Large intestine (tissue), 3 donors: ENCODE data around the gene PIGT. TPM values are rescaled to one million over a fixed set of nuclear protein-coding genes. Genes with fewer than 3 reads are reported as not detected.

Experiments
- DNase-seq, 2 donors: peaks; one replicate each; pipeline versions ENCODE4 v3.0.0 to v3.0.0-alpha.2; 2013
- H3K27ac ChIP-seq: one replicate; pipeline ENCODE4 v1.5.1; 2013; ENCODE audit warnings: low read length
- H3K27me3 ChIP-seq: 2 replicates; pipeline ENCODE4 v1.6.1; 2013; ENCODE audit warnings: low read length; ENCODE audit not compliant: control insufficient read depth, insufficient read depth
- H3K36me3 ChIP-seq: 2 replicates; pipeline ENCODE4 v1.6.1; 2013; ENCODE audit warnings: low read length; ENCODE audit not compliant: control insufficient read depth, insufficient read depth
- H3K4me1 ChIP-seq: one replicate; pipeline ENCODE4 v1.6.1; 2013; ENCODE audit warnings: low read length; ENCODE audit not compliant: control insufficient read depth, insufficient read depth
- H3K4me3 ChIP-seq: one replicate; pipeline ENCODE4 v1.5.1; 2013; ENCODE audit warnings: low read length
- H3K9me3 ChIP-seq: one replicate; pipeline ENCODE4 v1.6.1; 2013; ENCODE audit warnings: mild to moderate bottlenecking, low read depth, low read length, moderate library complexity; ENCODE audit not compliant: control insufficient read depth
- WGBS: methylation state at CpG from one replicate; pipeline ENCODE4 v1.1.5; 2013; ENCODE audit warnings: low lambda C conversion rate; ENCODE audit not compliant: insufficient coverage; 5-methylcytosine and 5-hydroxymethylcytosine counted together
- polyA plus RNA-seq: library from polyadenylated mRNA; unstranded; fragments of 120-200 nt; gene quantifications from one replicate; pipeline ENCODE4 v1.2.1, GENCODE V29; 2013

PIGT gene
- polyA plus RNA-seq, 1 donor: 91.6 TPM

- H3K4me1 ChIP-seq: peaks cover 8% of the 10 kb centered on the region
- H3K27ac ChIP-seq: no peak overlapping the region
- no peak overlapping the region for H3K4me3 ChIP-seq
- no peaks in the 10 kb centered on the region for H3K9me3 ChIP-seq
- DNase-seq: peak; percentile 39 to 53
- no CpG with 5 or more reads among the region's 1 CpG for WGBS
- no peaks in the 10 kb centered on the region for H3K36me3 ChIP-seq
- no peaks in the 10 kb centered on the region for H3K27me3 ChIP-seq
These were observed 25.8 kb downstream of the PIGT start for GRCh38 chr20:45441746-45442145.

- Histone ChIP-seq H3K9me3 (no peaks in the 10 kb centered on the region), H3K4me3 (no peak overlapping the region), H3K27ac (no peak overlapping the region), H3K4me1 (peaks cover 8% of the 10 kb centered on the region), H3K36me3 (no peaks in the 10 kb centered on the region), H3K27me3 (no peaks in the 10 kb centered on the region)
- no peak for DNase-seq
These were observed 28.1 kb downstream of the PIGT start for GRCh38 chr20:45444050-45444449.

- H3K27ac ChIP-seq: no peak overlapping the region
- no peaks in the 10 kb centered on the region for H3K9me3 ChIP-seq
- no peak for DNase-seq
- H3K4me1 ChIP-seq: peaks cover 11% of the 10 kb centered on the region
- H3K27me3 ChIP-seq: no peaks in the 10 kb centered on the region
- no peaks in the 10 kb centered on the region for H3K36me3 ChIP-seq
- WGBS: no CpG with 5 or more reads among the region's 7 CpGs
- no peak overlapping the region for H3K4me3 ChIP-seq
These were observed 30.0 kb downstream of the PIGT start for GRCh38 chr20:45445805-45446562.

GRCh38 chr20:45448270-45448669 is 32.3 kb downstream of the PIGT start:
- Histone ChIP-seq H3K27me3 (no peaks in the 10 kb centered on the region), H3K36me3 (no peaks in the 10 kb centered on the region), H3K4me1 (peaks cover 4% of the 10 kb centered on the region), H3K4me3 (no peak overlapping the region), H3K27ac (no peak overlapping the region), H3K9me3 (no peaks in the 10 kb centered on the region)
- no CpG with 5 or more reads among the region's 6 CpGs for WGBS
- no peak for DNase-seq

GRCh38 chr20:45449528-45449927 is 33.6 kb downstream of the PIGT start:
- Histone ChIP-seq H3K9me3 (no peaks in the 10 kb centered on the region), H3K27ac (no peak overlapping the region), H3K36me3 (no peaks in the 10 kb centered on the region), H3K4me3 (no peak overlapping the region), H3K27me3 (no peaks in the 10 kb centered on the region), H3K4me1 (peaks cover 4% of the 10 kb centered on the region)
- DNase-seq: no peak
- no CpG with 5 or more reads among the region's 3 CpGs for WGBS

GRCh38 chr20:45450097-45450818 is 34.3 kb downstream of the PIGT start:
- Histone ChIP-seq H3K27me3 (no peaks in the 10 kb centered on the region), H3K4me1 (peaks cover 4% of the 10 kb centered on the region), H3K27ac (no peak overlapping the region), H3K9me3 (no peaks in the 10 kb centered on the region), H3K4me3 (no peak overlapping the region), H3K36me3 (no peaks in the 10 kb centered on the region)
- WGBS: no CpG with 5 or more reads among the region's 5 CpGs
- DNase-seq: peak; percentile 64 to 79

GRCh38 chr20:45452238-45452637 is 36.3 kb downstream of the PIGT start:
- Histone ChIP-seq H3K4me3 (no peak overlapping the region), H3K36me3 (no peaks in the 10 kb centered on the region), H3K27me3 (no peaks in the 10 kb centered on the region), H3K27ac (no peak overlapping the region), H3K9me3 (no peaks in the 10 kb centered on the region), H3K4me1 (peaks cover 4% of the 10 kb centered on the region)
- DNase-seq: no peak
- WGBS: no CpG with 5 or more reads among the region's 4 CpGs

- H3K4me1 ChIP-seq: peaks cover 4% of the 10 kb centered on the region
- WGBS: no CpG with 5 or more reads among the region's 4 CpGs
These were observed 37.1 kb downstream of the PIGT start for GRCh38 chr20:45452772-45453691.

GRCh38 chr20:45456632-45457031 is 40.7 kb downstream of the PIGT start:
- Histone ChIP-seq H3K27ac (no peak overlapping the region), H3K27me3 (no peaks in the 10 kb centered on the region), H3K9me3 (no peaks in the 10 kb centered on the region), H3K36me3 (no peaks in the 10 kb centered on the region), H3K4me1 (no peaks in the 10 kb centered on the region), H3K4me3 (no peak overlapping the region)
- DNase-seq: peak in 1 of 2 donors; percentile 64
- WGBS: no CpG with 5 or more reads among the region's 6 CpGs

More at GRCh38 chr20:45452772-45453691, 37.1 kb downstream of the PIGT start:
- Histone ChIP-seq H3K4me3 (no peak overlapping the region), H3K27me3 (no peaks in the 10 kb centered on the region), H3K9me3 (no peaks in the 10 kb centered on the region), H3K27ac (no peak overlapping the region), H3K36me3 (no peaks in the 10 kb centered on the region)
- no peak for DNase-seq

- 75% methylated on average over 4 of the region's 5 CpGs for WGBS
- Histone ChIP-seq H3K27ac (no peak overlapping the region), H3K27me3 (peaks cover 4% of the 10 kb centered on the region), H3K4me3 (no peak overlapping the region), H3K4me1 (no peaks in the 10 kb centered on the region), H3K36me3 (no peaks in the 10 kb centered on the region), H3K9me3 (no peaks in the 10 kb centered on the region)
- no peak for DNase-seq
These were observed 43.7 kb downstream of the PIGT start for GRCh38 chr20:45459606-45460005.
